ENCODE data around the gene TTC39B.

Gene TTC39B

DNA sequence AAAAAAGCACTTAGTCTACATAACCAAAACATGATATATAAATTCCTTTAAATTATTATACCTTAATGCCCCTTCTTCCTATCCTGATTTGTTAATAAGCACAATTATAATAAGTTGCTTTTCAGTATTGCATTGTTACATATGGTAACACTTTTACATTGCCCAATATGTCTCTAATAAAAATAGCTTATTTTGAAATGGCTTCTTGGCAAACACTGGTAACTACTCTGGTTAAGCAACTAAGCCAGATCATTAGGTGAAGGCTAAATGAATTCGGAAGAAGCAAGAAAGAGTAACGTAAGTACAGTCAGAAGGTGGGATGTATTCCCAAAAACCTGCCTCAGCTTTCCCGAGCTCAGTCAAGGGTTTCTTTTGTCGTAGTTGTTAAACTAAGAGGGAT lies 85.3 kb downstream of the TTC39B start:
- DNase-seq, result no peak

DNA sequence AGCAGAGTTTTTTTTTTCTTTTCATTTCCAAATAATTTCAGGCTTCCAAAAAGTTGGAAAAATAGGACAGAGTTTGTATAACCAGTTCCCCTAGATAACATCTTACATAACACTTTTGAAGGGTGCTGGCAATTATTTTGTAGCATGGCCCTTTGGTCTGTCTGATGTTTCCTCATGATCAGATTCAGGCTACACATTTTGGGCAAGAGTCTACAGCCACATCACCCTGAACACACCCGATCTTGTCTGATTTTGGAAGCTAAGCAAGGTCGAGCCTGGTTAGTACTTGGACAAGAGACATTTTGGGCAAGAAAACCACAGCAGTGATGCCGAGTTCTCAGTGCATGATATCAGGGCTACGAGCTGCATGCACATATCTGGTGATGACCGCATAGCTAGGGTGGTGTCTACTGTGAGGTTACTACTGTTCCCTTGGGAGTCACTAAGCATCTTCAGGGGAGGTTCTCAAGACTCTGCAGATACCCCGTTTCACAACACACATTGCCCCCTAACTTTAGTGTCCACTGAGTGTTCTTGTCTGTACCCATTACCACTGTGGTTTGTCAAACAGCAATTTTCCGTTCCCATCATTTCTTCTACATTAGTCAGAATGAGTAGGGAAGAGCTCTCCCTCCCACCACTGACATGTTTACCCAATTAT lies 86.2 kb downstream of the TTC39B start:
- DNase-seq, result no peak

DNA sequence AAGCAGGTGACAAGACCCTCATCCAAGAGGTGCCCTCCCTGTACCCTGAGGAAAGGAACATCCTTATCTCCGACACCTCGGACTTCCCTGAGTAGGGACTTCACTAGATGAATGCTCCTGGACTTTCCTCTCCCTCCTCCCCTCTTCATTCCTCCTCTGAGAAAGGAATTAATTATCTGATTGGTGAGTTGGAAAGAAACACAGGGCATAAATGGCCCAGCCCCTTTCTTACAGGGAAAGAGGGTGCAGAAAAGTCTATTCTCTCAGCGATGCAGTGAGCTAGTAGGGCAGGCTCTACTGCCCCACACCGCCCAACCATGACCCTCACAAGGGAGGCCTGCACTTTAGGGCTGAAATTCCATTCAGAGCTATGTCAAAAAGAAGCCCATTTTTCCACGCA lies 87.5 kb downstream of the TTC39B start:
- no peak for DNase-seq

DNA sequence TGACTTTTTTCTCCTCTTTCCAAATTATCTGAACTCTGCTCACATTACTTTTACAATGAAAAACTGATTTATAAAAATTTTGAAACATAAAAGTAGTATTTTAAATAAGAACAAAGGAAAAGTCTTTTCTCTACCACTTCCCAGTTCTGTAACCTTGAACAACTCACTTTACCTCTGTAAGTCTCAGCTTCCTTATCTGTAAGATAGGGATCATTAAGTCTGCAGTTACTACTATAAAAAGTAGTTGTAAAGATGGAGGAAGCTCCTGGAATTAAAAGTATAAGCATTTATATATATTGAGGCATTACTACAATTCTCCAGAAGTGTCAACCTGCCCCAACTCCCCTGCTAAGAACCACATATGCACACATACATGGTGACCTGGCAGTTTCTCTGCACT lies 88.0 kb downstream of the TTC39B start:
- DNase-seq, result no peak

DNA sequence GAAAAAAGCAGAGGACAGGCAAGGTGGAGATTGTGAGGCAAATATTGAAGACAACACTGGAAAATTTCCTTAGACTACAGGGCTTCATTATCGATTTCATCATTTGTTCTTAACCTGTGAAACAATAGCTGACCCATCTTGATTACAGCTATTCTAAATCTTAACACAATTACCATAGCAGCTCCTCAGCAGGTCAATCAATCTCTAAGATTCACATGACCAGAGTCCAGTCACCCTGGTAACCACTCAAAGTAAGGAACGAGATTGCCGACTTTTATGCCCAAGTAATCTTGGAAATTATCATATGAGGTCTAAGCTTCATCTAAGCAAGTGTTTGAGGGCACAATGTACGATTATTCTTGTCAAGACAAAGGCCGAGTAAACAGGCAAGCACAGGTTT lies 93.8 kb downstream of the TTC39B start:
- no peak for DNase-seq

DNA sequence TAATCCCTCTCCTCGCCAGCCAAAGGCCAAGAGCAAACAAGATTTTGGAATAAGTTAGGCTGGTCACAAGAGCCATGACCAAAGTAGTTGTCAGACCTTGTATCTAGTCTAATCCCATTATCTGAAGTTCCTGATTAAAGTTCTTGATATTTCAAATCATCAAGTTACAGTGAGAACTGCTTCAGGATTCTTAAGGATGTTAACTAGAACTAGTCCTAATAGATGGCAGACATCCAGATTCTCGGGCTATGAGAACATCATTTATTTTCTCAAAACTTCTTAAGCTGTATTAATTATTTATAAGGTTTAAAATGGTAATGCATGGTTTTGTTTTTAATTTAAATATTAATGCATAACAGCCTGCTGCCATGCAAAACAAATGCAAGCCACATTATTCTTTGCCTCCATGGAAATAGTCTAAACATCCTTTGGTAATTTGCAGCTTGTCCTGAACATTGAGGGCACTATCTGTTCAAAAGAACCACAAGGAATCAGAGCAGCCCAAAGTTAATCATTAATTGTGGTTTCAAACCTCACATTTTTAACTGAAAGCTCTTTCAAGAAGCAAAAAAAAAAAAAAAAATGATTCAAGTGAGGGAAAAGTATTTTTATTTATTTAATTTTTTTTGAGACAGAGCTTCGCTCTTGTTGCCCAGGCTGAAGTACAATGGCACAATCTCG lies 95.1 kb downstream of the TTC39B start:
- no peak for DNase-seq

DNA sequence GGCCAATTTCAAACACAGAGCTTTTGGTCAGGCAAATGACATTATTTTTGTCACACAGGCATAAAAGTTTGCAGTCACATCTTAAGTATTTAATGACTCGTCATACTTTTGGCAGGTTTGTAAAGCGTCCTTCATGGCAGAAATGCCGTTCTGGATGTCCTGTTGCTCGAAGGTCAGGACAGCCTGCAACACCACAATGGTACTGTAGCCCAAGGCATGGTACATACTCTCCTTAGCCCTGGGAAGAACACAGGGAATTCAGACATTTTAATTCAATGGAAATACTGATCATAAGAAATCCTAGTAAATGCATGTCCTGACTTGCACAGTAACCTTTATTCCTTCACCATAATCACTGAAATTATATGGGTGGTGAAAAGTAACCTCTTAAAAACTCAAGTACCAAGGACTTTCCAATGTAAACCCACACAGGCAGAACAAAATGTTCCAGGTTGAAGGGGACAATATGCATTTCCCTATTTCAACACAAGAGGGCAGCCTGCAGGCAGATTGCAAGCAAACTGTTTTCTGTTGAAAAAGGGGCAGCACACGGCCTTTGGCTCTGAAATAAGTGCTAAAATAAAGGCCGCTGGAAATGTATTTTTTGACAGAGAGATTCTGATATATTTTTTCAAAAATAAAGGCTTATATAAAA lies 95.7 kb downstream of the TTC39B start:
- peak; percentile 75 for DNase-seq

DNA sequence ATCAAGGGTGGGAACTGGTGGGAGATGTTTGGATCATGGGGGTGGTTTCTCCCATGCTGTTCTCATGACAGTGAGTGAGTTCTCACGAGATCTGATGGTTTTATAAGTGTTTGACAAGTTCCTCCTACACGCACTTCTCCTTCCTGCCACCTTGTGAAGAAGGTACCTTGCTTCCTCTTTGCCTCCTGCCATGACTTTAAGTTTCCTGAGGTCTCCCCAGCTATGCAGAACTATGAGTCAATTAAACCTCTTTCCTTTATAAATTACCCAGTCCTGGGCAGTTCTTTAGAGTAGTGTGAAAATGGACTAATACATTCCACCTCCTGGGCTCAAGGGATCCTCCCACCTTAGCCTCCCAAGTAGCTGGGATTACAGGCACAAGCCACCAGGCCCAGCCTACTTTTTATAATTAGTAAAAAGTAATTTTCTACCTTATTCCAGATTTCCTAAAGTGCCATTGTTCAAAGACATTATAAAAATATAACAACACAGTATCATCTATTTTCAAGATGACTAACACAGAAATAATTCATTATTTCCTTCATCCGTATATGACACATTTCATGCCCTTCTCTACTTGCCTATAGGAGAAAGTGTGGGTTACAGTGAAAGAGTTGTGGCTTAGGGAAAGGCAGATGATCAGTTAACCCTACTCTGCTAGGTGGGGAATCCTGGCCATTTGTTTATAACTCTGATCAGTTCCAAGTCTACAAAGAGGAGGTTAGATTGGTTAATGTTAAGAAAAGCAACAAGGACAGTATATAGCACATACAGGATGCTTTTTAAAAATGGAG lies 99.9 kb downstream of the TTC39B start:
- no peak for DNase-seq

DNA sequence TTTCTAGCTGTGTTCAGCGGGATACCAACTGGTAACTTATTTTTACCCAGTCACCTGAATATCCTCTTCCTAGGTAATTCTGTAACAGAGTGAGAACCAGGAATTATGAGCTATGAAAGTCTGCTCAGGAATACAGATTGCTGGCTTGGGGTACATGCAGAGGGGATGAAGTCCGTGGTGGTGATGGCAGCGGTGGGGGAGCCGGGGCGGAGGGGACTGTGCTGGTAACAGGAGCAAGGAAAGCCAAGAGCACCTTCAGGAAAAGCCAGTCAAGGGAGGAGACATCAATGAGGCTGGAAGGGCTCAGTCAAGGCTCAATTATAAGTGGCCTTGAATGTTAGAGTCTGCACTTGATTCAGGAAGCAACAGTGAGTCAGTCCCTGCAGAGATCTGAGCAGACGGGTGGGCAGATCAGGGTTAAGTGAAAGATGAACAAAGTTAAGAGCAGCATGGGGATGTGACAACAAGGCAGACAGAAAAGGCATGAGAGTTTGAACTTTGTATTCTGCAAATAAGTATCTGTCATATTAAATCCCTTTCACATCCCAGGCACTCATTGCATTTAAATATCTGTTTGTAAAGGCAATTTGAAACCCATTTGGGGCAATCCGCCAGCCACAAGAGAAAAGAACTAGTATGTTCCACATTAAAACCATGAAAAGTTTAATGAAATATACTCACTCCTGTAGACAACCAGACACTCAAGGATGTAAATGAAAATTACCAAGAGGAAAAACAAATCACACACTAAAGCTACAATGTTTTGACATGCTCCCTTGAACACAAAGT lies 101.2 kb downstream of the TTC39B start:
- DNase-seq, result no peak

DNA sequence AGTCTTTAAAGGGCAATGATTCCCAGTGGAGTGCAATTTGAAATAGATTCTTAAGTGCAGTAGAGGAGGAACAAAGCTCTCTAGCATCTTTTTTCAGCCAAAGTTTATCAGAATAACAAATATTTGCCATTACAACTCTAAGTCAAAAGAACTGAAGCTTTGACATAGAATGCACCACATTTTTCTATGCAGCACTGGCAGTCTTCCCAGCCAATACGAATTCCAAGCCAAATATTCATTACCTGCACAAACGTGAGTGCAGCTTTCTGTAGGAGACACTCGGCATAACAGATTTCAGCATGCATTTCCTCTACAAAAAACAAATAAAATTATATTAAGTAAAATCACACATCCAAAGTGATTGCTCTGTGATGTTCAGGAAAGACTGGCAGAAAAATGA lies 103.4 kb downstream of the TTC39B start:
- no peak for DNase-seq

DNA sequence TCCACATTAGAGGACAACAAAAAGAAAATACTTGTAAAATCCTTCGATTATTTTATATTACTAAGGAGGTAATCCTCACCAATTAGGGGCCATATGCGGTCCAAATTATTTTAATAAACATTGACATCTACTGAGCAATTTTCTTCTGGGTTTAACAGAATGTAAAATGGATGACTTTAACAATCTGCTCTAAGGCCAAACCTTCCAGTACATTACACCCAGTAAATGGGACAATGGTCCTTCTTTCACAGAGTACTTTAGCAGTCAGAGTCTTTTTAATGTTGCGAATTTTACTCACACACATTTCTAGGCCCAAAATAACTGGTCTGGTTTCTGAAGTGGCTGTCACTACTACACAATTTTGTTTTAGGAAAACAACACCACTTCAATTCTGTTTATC lies 106.9 kb downstream of the TTC39B start:
- DNase-seq, result no peak

DNA sequence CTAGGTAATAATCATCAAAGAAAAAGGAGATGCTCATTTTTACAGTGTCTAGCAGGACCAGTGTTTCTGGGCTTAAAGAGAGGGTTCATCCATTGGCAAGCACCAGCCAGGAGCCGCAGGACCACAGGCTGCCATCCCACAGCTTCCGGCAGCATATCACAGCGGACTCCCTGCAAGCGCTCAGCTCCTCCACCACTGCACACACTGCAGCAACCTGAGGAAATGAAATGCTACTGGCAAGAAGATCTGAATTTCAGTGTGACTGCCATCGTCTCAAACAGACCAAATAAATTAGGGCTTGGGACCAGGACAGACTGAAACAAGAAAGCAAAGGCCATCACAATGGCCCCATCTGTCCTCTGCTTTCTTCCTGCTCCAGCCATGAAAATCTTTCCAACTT lies 114.2 kb downstream of the TTC39B start:
- no peak for DNase-seq

DNA sequence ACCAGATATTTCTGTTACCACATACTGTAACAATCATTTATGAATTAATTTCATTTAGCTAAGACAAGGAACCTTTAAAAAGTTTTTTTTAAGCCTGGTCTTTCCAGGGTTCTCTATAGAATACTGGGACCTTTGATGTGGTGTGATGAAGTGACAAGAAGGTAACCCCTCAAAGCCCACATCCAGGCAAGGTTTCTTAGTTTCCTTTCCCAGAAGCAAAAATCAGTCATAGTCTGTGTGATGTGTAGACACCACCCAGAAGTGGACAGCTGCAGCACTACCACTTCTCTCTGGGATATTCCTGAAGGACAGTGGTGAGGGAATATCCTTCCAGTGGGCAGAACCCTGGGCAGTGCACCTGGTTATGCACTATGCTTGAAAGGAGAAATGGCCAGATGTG lies 115.6 kb downstream of the TTC39B start:
- DNase-seq, result no peak

DNA sequence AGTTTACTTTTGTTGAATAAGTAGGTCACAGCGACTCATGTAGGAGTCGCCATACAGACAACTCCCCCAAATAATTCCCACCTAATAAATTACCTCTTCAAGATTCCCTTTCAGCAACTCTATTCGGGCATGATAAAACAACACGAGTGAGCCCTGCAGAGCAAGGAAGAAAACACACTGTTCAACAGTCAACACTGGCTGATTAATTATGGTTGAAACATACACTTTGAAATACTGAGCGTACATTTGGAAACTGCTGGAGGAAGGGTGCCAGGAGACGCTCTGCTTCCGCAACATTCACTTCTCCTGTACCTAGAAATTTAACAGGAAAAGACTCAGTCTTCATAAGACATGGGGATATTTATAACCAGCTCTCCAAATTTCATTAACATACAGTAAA lies 117.5 kb downstream of the TTC39B start:
- no peak for DNase-seq

DNA sequence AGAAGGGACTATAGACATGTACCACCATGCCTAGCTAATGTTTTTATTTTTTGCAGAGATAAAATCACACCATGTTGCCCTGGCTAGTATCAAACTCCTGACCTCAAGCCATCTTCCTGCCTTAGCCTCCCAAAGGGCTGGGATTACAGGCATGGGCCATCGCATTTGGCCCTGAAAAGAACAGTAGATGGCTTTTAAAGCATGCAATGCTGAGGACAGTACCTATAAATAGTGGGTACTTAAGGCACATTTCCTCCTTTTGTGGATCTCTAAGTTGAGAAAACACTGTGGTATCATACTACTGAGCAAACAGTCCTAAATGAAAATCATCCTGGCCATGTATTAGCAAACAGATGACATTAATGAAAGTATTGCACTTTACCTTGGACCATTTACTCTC lies 119.4 kb downstream of the TTC39B start:
- DNase-seq, result no peak

DNA sequence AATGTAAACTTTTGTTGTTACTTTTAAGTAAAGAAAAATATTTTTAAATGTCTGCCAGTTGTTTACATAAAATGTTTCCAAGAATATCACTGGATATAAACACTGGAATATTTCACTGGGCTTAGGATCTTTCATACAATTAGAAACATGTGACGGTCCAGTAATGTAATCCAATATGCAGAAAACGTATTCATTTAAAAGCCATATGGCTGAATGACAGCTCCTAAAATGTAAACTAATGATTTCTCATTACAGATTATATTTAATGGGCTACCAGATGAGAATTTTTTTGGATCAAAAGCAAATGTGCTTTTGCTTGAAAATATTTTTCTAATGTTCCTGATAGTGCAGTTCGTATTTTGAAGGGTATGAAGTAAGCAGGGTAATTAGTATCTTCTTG lies 124.3 kb downstream of the TTC39B start:
- DNase-seq, result no peak

DNA sequence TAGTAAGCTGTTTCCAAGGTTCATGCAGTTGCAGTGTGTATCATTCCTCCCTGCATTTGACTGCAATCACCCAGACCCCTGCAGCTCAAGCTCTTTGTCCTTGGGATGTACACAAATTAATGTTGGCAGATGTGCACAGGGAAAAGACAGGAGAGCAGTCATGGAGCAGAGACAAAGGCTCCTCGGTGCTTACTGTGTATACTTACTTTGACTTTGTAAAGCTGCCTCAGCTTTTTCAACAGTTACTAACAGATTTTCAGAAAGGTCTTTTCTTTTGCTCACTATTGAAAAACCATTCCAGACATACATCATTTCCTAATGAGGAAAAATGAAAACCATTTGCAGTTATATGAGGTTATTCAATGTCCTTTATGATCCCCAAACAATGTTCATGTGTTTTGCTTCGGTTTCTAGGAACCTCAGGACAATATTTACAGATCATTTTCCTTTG lies 124.9 kb downstream of the TTC39B start:
- DNase-seq, result no peak

DNA sequence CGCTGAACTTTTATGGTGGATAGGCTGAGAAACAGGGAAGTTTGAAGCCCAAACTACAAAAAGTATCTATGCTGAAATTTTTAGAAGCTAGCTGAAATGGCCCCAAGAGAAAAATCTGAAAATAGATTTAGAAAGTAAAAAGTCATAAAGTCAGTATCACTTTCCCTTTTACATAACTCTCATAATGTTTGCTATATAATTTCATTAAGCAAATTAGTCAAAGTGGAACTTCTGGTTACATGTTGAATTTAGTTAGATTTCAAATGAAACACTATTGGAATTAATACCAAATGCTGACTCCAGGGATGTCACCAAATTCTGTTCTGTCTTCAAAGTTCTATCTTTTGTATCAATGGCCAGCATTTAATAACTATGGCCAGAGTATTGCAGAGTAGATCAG lies 126.9 kb downstream of the TTC39B start:
- no peak for DNase-seq

DNA sequence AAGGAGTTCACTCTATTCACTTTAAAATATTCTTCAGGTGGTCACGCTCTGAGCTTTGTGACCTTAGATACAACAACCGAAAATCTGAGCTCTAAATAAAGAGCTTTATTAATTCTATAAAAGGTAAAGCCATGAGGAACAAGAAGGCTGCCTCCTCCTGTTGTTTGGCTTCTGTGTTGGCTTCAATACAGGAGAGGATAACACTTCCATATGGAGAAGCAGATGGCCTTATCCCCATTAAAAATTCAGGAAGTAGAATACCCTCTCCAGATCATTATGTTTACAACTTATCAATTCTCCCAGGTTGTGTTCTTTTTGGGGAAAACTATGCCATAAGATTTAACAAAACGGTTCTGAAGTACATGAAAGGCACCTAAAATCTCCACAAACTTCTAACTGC lies 128.4 kb downstream of the TTC39B start:
- no peak for DNase-seq

DNA sequence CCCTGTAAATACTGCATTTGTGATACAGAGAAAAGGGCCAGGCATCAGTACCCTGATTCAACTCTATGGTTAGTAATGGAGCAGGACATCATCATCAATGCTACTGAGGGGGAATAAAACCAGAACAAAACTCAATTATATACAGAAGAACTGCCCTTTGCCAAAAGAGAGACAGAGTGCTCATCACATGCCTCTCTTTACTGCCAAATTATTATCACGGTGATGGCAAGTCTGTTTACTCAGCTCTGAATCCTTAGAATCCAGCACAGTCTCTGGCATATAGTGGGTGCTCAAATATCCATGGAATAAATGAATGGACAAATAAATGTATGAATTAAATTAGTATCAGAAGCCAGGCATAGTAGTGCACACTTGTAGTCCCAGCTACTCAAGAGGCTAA lies 130.2 kb downstream of the TTC39B start:
- no peak for DNase-seq

DNA sequence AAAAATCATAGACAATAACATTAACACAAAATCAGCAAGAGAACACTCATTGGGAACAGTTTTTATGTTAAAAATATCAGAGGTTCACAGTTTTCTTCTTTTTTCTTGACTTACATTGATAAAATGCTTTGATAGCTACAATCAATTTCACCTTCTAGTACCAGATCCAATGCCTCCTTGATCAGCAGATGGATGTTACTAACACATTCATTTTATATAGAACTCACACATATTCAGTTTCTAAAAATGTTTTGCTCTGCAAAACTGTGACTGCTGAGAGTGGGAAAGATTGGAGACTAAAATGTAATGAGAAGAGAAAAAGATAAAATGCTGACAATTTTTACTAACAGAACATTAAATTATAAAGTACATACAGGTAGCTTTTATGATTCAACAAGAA lies 143.1 kb downstream of the TTC39B start:
- DNase-seq, result no peak

DNA sequence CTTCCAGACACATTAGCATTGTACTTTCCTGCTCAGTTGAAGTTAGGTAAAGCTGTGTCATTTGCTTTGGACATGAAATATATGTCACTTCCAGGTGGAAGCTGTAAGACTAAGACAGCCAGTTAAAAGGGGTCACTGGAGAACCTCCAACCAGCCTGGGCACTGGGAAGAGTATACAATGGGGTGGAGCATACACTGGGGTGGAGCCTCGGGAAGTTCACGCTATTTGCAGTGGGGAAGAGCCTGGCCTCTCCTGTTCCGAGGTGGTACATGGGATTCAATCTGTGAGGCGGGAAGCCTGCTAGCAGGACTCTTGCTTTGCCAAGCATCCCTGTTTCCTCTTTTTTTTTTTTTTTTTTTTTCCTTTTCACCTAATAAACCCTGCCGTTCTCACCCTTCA lies 145.3 kb downstream of the TTC39B start:
- no peak for DNase-seq

DNA sequence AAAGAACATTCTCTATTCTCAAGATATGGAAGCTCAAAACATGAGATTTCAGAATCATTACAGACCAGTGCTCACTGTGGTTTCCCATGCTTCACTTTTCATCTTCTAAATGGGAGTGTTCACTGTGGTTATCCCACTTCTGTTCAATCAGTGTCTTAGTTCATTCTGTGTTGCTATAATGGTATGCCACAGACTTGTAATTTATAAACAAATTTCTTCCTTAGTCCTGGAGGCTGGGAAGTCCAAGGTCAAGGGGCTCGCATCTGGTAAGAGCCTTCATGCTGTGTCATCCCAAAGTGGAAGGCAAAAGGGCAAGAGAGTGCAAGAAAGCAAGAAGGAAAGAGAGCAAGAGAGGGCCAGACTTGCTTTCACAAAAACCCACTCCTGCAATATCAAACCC lies 146.3 kb downstream of the TTC39B start:
- DNase-seq, result no peak

All from CD4-positive, alpha-beta T cell treated with Interleukin-10 for 1 hour (primary cell).